H9 (cell line): ENCODE data around the gene SCN8A. TPM values are rescaled to one million over a fixed set of nuclear protein-coding genes. Genes with fewer than 3 reads are reported as not detected.

Experiments
- DNase-seq: peaks from one replicate; pipeline ENCODE4 v3.0.0-alpha.2; 2017
- H2AFZ ChIP-seq: one replicate; pipeline ENCODE4 v1.6.1; 2013; ENCODE audit warnings: mild to moderate bottlenecking, low read length, control low read depth, moderate library complexity
- H2AK5ac ChIP-seq: 2 replicates; pipeline ENCODE4 v1.6.1; 2013; ENCODE audit warnings: low read length, control low read depth, mixed read lengths; ENCODE audit not compliant: insufficient read length
- H2BK120ac ChIP-seq: one replicate; pipeline ENCODE4 v1.6.1; 2013; ENCODE audit warnings: low read depth, mild to moderate bottlenecking, low read length, control low read depth, inconsistent platforms; ENCODE audit not compliant: poor library complexity, severe bottlenecking
- H2BK12ac ChIP-seq: 2 replicates; pipeline ENCODE4 v1.6.1; 2013; ENCODE audit warnings: low read length, control low read depth, mixed read lengths, low read depth; ENCODE audit not compliant: insufficient read length
- H2BK15ac ChIP-seq: 2 replicates; pipeline ENCODE4 v1.6.1; 2013; ENCODE audit warnings: low read depth, low read length, control low read depth
- H2BK20ac ChIP-seq: one replicate; pipeline ENCODE4 v1.6.1; 2013; ENCODE audit warnings: low read depth, mild to moderate bottlenecking, low read length, control low read depth, inconsistent platforms; ENCODE audit not compliant: poor library complexity, severe bottlenecking
- H2BK5ac ChIP-seq: 2 replicates; pipeline ENCODE4 v1.6.1; 2013; ENCODE audit warnings: low read length, control low read depth, mixed read lengths; ENCODE audit not compliant: insufficient read length
- H3K14ac ChIP-seq: 2 replicates; pipeline ENCODE4 v1.6.1; 2013; ENCODE audit warnings: low read length, control low read depth; ENCODE audit not compliant: insufficient read depth
- H3K18ac ChIP-seq: 2 replicates; pipeline ENCODE4 v1.6.1; 2013; ENCODE audit warnings: low read depth, mild to moderate bottlenecking, mixed read lengths, low read length, control low read depth; ENCODE audit not compliant: insufficient read length
- H3K23ac ChIP-seq: 2 replicates; pipeline ENCODE4 v1.6.1; 2013; ENCODE audit warnings: low read length, control low read depth, mixed read lengths, low read depth; ENCODE audit not compliant: insufficient read length
- H3K23me2 ChIP-seq: 2 replicates; pipeline ENCODE4 v1.6.1; 2013; ENCODE audit warnings: low read depth, mild to moderate bottlenecking, mixed read lengths, low read length, control low read depth; ENCODE audit not compliant: insufficient read length, poor library complexity, severe bottlenecking
- H3K27ac ChIP-seq: 2 replicates; pipeline ENCODE4 v1.5.1; 2013; ENCODE audit warnings: low read length, control low read depth, mixed read lengths, low read depth; ENCODE audit not compliant: insufficient read length
- H3K27me3 ChIP-seq: 2 replicates; pipeline ENCODE4 v1.6.1; 2013; ENCODE audit warnings: low read length, control low read depth, inconsistent platforms; ENCODE audit not compliant: insufficient read depth
- H3K4ac ChIP-seq: 2 replicates; pipeline ENCODE4 v1.6.1; 2013; ENCODE audit warnings: low read depth, mild to moderate bottlenecking, control low read depth, inconsistent platforms, low read length, moderate library complexity
- H3K4me1 ChIP-seq: 2 replicates; pipeline ENCODE4 v1.6.1; 2013; ENCODE audit warnings: low read length, control low read depth, inconsistent platforms; ENCODE audit not compliant: insufficient read depth
- H3K4me2 ChIP-seq: 2 replicates; pipeline ENCODE4 v1.6.1; 2013; ENCODE audit warnings: low read length, control low read depth, mixed read lengths; ENCODE audit not compliant: insufficient read length, insufficient read depth
- H3K56ac ChIP-seq: 2 replicates; pipeline ENCODE4 v1.6.1; 2013; ENCODE audit warnings: low read depth, mild to moderate bottlenecking, mixed read lengths, low read length, control low read depth; ENCODE audit not compliant: insufficient read length
- H3K79me1 ChIP-seq: 2 replicates; pipeline ENCODE4 v1.6.1; 2013; ENCODE audit warnings: low read depth, mild to moderate bottlenecking, moderate library complexity, low read length, control low read depth, inconsistent platforms; ENCODE audit not compliant: insufficient read depth, poor library complexity, severe bottlenecking
- H3K79me2 ChIP-seq: 2 replicates; pipeline ENCODE4 v1.6.1; 2013; ENCODE audit warnings: low read length, control low read depth, inconsistent platforms; ENCODE audit not compliant: insufficient read depth
- H3K9ac ChIP-seq: 2 replicates; pipeline ENCODE4 v1.6.1; 2013; ENCODE audit warnings: low read length, control low read depth, mixed read lengths; ENCODE audit not compliant: insufficient read length; ENCODE audit errors: extremely low read depth
- H3K9me3 ChIP-seq: one replicate; pipeline ENCODE4 v1.6.1; 2013; ENCODE audit warnings: low read depth, low read length, inconsistent platforms; ENCODE audit not compliant: control insufficient read depth
- H3T11ph ChIP-seq: one replicate; pipeline ENCODE4 v1.6.1; 2013; ENCODE audit warnings: mild to moderate bottlenecking, low read length, control low read depth, inconsistent platforms
- H4K20me1 ChIP-seq: one replicate; pipeline ENCODE4 v1.6.1; 2013; ENCODE audit not compliant: control insufficient read depth, insufficient read length, insufficient read depth
- H4K5ac ChIP-seq: 2 replicates; pipeline ENCODE4 v1.6.1; 2013; ENCODE audit warnings: low read depth, mild to moderate bottlenecking, mixed read lengths, low read length, control low read depth; ENCODE audit not compliant: insufficient read length
- H4K8ac ChIP-seq: replicated peaks from 2 replicates; pipeline ENCODE4 v1.6.1; 2013; ENCODE audit warnings: low read length, control low read depth, mixed read lengths, low read depth; ENCODE audit not compliant: insufficient read length
- H4K91ac ChIP-seq: 2 replicates; pipeline ENCODE4 v1.6.1; 2013; ENCODE audit warnings: low read depth, mild to moderate bottlenecking, moderate library complexity, mixed read lengths, low read length, control low read depth; ENCODE audit not compliant: insufficient read length
- H3K27ac Mint-ChIP-seq, 3 experiments: 2 replicates in 2 of 3; 3 replicates in 1 of 3; pipeline ENCODE4 v1.8.0; 2020 to 2021; ENCODE audit warnings: mixed read lengths in 3 of 3, mild to moderate bottlenecking in 1 of 3, moderate library complexity in 1 of 3
- H3K27me3 Mint-ChIP-seq: 2 replicates; pipeline ENCODE4 v1.8.0; 2021; ENCODE audit warnings: low read depth, mild to moderate bottlenecking, moderate library complexity, mixed read lengths
- H3K36me3 Mint-ChIP-seq, 3 experiments: 2 replicates in 2 of 3; 3 replicates in 1 of 3; pipeline ENCODE4 v1.8.0; 2020 to 2021; ENCODE audit warnings: low read depth in 3 of 3, mixed read lengths in 3 of 3; ENCODE audit not compliant: insufficient read depth in 1 of 3
- H3K4me1 Mint-ChIP-seq, 2 experiments: 2 replicates each; pipeline ENCODE4 v1.8.0; 2020; ENCODE audit warnings: mixed read lengths in 2 of 2
- H3K4me3 Mint-ChIP-seq, 2 experiments: 2 replicates in 1 of 2; 3 replicates in 1 of 2; pipeline ENCODE4 v1.8.0; 2020 to 2021; ENCODE audit warnings: mild to moderate bottlenecking in 2 of 2, mixed read lengths in 2 of 2, moderate library complexity in 1 of 2
- H3K9me3 Mint-ChIP-seq, 2 experiments: 2 replicates in 1 of 2; 3 replicates in 1 of 2; pipeline ENCODE4 v1.8.0; 2020; ENCODE audit warnings: mild to moderate bottlenecking in 2 of 2, mixed read lengths in 2 of 2, moderate library complexity in 1 of 2
- WGBS: extraction: QIAGEN DNeasy Blood & Tissue Kit; methylation state at CpG from one replicate; pipeline ENCODE4 v1.1.7; 2013; ENCODE audit warnings: missing lambda C conversion rate, low lambda C conversion rate, mixed read lengths; ENCODE audit not compliant: insufficient read length; ENCODE audit errors: extremely low coverage; 5-methylcytosine and 5-hydroxymethylcytosine counted together
- total RNA-seq: library from RNA; stranded (reverse); gene quantifications from 2 replicates; pipeline ENCODE4 v1.2.1, GENCODE V29; 2021
- TF ChIP-seq, protein P1 (sequence below): fragments of 200-600 bp; sonication (generic); conservative IDR thresholded peaks from 3 replicates; pipeline ENCODE4 v1.8.0; 2021; ENCODE audit warnings: antibody characterized with exemption, mild to moderate bottlenecking

SCN8A gene
- total RNA-seq, 1 experiment from 2014 or later, result 15.2 TPM

DNA sequence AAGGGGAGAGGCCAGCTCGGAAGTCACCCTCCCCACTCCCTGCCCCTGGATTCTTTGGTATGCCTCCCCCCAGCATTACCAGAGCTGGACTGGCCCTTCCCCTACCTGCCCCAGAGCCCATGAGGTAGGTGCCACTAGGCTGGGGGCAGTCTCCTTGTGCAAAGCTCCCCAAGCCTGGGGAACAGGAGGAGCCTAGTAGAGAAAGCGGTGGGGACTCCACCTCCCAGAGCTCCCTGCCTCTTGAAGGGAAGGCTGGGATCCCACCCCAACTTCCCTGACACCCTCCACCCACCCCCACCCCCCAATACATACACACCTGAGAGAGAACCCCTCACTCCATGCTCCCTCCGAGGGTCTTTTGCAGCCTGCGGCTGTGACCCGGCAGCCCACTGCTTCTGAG lies 227.1 kb downstream of the SCN8A start:
- no peak overlapping the region for H2BK5ac ChIP-seq
- H3K27me3 ChIP-seq, result peaks cover 4% of the 10 kb centered on the region; the same call in 1 of the 2 replicates
- TF ChIP-seq, protein P1, sequence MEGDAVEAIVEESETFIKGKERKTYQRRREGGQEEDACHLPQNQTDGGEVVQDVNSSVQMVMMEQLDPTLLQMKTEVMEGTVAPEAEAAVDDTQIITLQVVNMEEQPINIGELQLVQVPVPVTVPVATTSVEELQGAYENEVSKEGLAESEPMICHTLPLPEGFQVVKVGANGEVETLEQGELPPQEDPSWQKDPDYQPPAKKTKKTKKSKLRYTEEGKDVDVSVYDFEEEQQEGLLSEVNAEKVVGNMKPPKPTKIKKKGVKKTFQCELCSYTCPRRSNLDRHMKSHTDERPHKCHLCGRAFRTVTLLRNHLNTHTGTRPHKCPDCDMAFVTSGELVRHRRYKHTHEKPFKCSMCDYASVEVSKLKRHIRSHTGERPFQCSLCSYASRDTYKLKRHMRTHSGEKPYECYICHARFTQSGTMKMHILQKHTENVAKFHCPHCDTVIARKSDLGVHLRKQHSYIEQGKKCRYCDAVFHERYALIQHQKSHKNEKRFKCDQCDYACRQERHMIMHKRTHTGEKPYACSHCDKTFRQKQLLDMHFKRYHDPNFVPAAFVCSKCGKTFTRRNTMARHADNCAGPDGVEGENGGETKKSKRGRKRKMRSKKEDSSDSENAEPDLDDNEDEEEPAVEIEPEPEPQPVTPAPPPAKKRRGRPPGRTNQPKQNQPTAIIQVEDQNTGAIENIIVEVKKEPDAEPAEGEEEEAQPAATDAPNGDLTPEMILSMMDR, result no peak
- no peaks in the 10 kb centered on the region for H4K20me1 ChIP-seq
- H2BK15ac ChIP-seq, result no peak overlapping the region
- H3K4me1 Mint-ChIP-seq, result peaks cover 34 to 52% of the 10 kb centered on the region in 2 experiments
- no peak overlapping the region for H3K9ac ChIP-seq
- H3K56ac ChIP-seq, result no peak overlapping the region
- peaks cover 0 to 4% (median 0%) of the 10 kb centered on the region in 3 experiments; a peak in 3 of 7 replicates for H3K36me3 Mint-ChIP-seq
- no peak overlapping the region for H4K5ac ChIP-seq
- H3K4me1 ChIP-seq, result no peaks in the 10 kb centered on the region
- H3K23me2 ChIP-seq, result peaks cover 11% of the 10 kb centered on the region
- no peak overlapping the region for H2AFZ ChIP-seq
- no peak for DNase-seq
- H3K23ac ChIP-seq, result no peak overlapping the region
- no peak overlapping the region for H2AK5ac ChIP-seq
- H4K8ac ChIP-seq, result no peak overlapping the region
- H3K4me2 ChIP-seq, result no peak overlapping the region
- H3K18ac ChIP-seq, result no peak overlapping the region
- H2BK120ac ChIP-seq, result no peak overlapping the region
- no peak overlapping the region for H3K4me3 Mint-ChIP-seq
- peaks cover 55% of the 10 kb centered on the region for H3K27me3 Mint-ChIP-seq
- H3K4ac ChIP-seq, result no peak overlapping the region
- no peak overlapping the region for H4K91ac ChIP-seq
- no CpG with 5 or more reads among the region's 5 CpGs for WGBS
- H3K9me3 ChIP-seq, result no peaks in the 10 kb centered on the region
- H2BK20ac ChIP-seq, result no peak overlapping the region
- H2BK12ac ChIP-seq, result no peak overlapping the region
- H3K27ac Mint-ChIP-seq, result no peak overlapping the region
- no peaks in the 10 kb centered on the region for H3K79me2 ChIP-seq
- H3K27ac ChIP-seq, result no peak overlapping the region
- H3K79me1 ChIP-seq, result no peaks in the 10 kb centered on the region
- H3T11ph ChIP-seq, result no peak overlapping the region
- no peaks in the 10 kb centered on the region for H3K9me3 Mint-ChIP-seq
- H3K14ac ChIP-seq, result no peak overlapping the region
